Activated CD4-positive, alpha-beta T cell treated with anti-CD3 and anti-CD28 coated beads, Interleukin-2, amount 10 ng/mL, durations not matched to agents 24 days and 14 days (primary cell): ENCODE data around the gene TSPAN12. TPM values are rescaled to one million over a fixed set of nuclear protein-coding genes. Genes with fewer than 3 reads are reported as not detected.
A peak's percentile ranks its signal among the peaks of the same experiment; 100 is the strongest.
"Not testable (repeated sequence)": the region's sequence is repeated elsewhere in the genome, so short reads cannot be mapped to it uniquely, and the experiment has no call there.

ENCODE experiments used
- DNase-seq: peaks from one replicate; pipeline ENCODE4 v3.0.0; 2022
- H3K27ac Mint-ChIP-seq: one replicate; pipeline ENCODE4 v1.8.0; 2022; ENCODE audit warnings: mild to moderate bottlenecking, mixed read lengths
- H3K27me3 Mint-ChIP-seq: one replicate; pipeline ENCODE4 v1.8.0; 2022; ENCODE audit warnings: mixed read lengths
- H3K36me3 Mint-ChIP-seq: one replicate; pipeline ENCODE4 v1.8.0; 2022; ENCODE audit warnings: low read depth, mild to moderate bottlenecking, mixed read lengths
- H3K4me1 Mint-ChIP-seq: one replicate; pipeline ENCODE4 v1.8.0; 2021; ENCODE audit warnings: mixed read lengths
- H3K4me3 Mint-ChIP-seq: one replicate; pipeline ENCODE4 v1.8.0; 2022; ENCODE audit warnings: mild to moderate bottlenecking, moderate library complexity, mixed read lengths
- H3K9me3 Mint-ChIP-seq: one replicate; pipeline ENCODE4 v1.8.0; 2021; ENCODE audit warnings: mixed read lengths
- intact Hi-C: fragments of 100-400 bp; cut with micrococcal nuclease; formaldehyde crosslinking; loops from one replicate; pipeline ENCODE4 v1.15.1; 2023
- total RNA-seq: library from RNA; stranded (reverse); gene quantifications from 2 replicates; pipeline ENCODE4 v1.2.3, GENCODE V29; 2022

The TSPAN12 gene, protein sequence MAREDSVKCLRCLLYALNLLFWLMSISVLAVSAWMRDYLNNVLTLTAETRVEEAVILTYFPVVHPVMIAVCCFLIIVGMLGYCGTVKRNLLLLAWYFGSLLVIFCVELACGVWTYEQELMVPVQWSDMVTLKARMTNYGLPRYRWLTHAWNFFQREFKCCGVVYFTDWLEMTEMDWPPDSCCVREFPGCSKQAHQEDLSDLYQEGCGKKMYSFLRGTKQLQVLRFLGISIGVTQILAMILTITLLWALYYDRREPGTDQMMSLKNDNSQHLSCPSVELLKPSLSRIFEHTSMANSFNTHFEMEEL
- not detected in 2 replicates for total RNA-seq

DNA sequence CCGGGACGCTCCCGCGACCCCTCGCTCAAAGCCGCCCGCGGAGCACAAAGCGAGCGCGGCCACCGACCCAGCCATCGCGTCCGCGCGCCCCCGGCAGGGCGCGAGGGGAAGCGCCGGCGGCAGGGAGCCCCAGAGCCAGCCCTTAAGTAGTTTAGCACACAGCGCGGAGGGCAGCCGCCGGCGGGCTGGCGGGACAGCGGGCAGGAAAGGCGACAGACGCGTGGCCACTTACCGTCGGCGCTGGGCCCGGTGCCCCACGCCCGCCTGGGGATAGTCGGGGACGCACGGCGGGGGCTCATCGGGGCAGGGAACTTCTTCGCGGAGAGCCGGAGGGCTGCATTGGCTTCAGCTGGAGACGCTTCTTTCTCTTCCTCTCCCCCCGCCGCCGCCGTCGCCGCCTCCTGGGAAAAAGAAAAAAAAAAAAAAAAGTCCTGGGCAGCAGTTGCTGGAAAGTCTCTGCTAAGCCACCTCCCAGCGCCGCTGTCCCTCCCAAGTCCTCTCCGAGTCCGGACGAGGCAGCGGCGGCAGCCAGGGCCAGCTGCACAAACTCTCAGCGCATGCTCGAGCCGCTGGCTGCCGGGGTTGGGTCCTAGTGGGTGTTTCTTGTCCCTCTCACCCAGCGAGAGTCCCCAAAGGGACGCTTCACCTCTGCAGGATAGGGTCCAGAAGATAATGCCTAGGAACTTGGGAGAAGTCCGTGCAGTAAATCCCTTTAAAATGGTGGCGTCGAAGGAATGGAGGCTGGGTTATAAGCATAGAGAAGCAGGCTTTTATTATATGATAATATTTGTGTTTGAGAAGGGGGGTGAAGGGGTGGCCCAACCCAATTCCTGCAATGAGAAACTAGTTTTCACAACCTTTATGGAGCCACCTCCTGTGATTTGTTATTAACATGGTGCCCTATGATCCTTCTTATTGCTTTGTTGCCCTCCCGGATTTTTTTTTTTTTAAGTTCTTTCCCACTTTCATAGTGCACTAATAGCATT lies at the start of gene TSPAN12:
TSPAN12 (minus strand) TSS at position 557 of the 986 bp plus-strand sequence. CDS start 1,381 bp downstream, outside the sequence.
- DNase-seq = peak; percentile 84
- Mint-ChIP-seq H3K9me3 (no peaks in the 10 kb centered on the region), H3K36me3 (no peaks in the 10 kb centered on the region)

GRCh38 chr7:120898715-120899499 lies 41.0 kb upstream of the TSPAN12 start:
- peak; percentile 11 for DNase-seq
- H3K36me3 Mint-ChIP-seq = no peaks in the 10 kb centered on the region
- intact Hi-C loops = no loop called here
- H3K27me3 Mint-ChIP-seq = peaks cover 4% of the 10 kb centered on the region
- H3K27ac Mint-ChIP-seq = no peak overlapping the region
- no peak overlapping the region for H3K4me3 Mint-ChIP-seq
- peaks cover 7% of the 10 kb centered on the region for H3K9me3 Mint-ChIP-seq
- no peaks in the 10 kb centered on the region for H3K4me1 Mint-ChIP-seq

More for the DNA sequence above, at the start of gene TSPAN12:
- Mint-ChIP-seq H3K4me1 (peaks cover 13% of the 10 kb centered on the region), H3K27me3 (peaks cover 63% of the 10 kb centered on the region), H3K27ac (no peak within 1 kb of the TSS), H3K4me3 (peak within 1 kb of the TSS; percentile 85)
- intact Hi-C loops = loop anchor here (5.0 kb wide), 2 partner anchors 51 to 94 kb away; partner anchors contain the start of gene ING3

DNA sequence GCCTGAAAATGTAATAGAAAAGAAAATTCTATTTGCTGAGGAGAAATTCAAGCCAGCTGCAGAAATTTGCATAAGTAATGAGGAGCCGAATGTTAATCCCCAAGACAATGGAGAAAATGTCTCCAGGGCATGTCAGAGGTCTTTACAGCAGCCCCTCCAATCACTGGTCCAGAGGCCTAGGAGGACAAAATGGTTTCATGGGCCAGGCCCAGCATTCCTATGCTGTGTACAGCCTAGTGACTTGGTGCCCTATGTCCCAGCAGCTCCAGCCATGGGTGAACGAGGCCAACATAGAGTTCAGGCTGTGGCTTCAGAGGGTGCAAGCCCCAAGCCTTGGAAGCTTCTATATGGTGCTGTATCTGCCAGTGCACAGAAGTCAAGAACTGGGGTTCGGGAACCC lies 37.3 kb upstream of the TSPAN12 start:
- intact Hi-C loops, H3K36me3 Mint-ChIP-seq, H3K4me1 Mint-ChIP-seq, H3K27me3 Mint-ChIP-seq, H3K27ac Mint-ChIP-seq, H3K4me3 Mint-ChIP-seq, H3K9me3 Mint-ChIP-seq: not testable (repeated sequence)
- peak; percentile 27 for DNase-seq

- H3K27me3 Mint-ChIP-seq, H3K4me1 Mint-ChIP-seq, H3K9me3 Mint-ChIP-seq, H3K36me3 Mint-ChIP-seq, H3K4me3 Mint-ChIP-seq, intact Hi-C loops, H3K27ac Mint-ChIP-seq: not testable (repeated sequence)
- peak; percentile 40 for DNase-seq
Measured at GRCh38 chr7:120885602-120886001, 27.7 kb upstream of the TSPAN12 start.

- DNase-seq = peak; percentile 13
- Mint-ChIP-seq H3K27me3 (peaks cover 21% of the 10 kb centered on the region), H3K4me1 (no peaks in the 10 kb centered on the region), H3K27ac (no peak overlapping the region), H3K4me3 (no peak overlapping the region), H3K9me3 (no peaks in the 10 kb centered on the region), H3K36me3 (no peaks in the 10 kb centered on the region)
- intact Hi-C loops = no loop called here
Measured at GRCh38 chr7:120877701-120878100, 19.8 kb upstream of the TSPAN12 start.

DNA sequence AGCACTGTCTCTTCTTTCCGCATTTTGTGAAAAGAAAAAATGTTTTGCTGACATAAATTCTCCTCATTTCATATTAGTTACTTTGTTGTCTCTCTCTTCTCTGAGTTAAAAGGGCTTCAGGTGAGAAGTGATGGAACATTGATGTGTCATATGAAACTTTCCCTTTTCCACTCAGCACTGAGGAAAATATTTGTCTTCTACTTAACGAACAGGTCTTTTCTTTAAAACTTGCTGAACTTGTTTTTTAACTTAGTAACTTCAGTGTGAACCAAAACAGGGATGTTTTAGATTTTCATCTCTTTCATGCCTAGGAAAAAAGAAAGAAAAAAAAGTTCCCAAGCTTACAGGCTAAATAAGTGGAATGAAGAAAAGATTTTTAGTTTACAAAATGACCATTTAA lies 19.0 kb upstream of the TSPAN12 start:
- H3K27ac Mint-ChIP-seq = no peak overlapping the region
- DNase-seq = peak; percentile 4
- H3K9me3 Mint-ChIP-seq = no peaks in the 10 kb centered on the region
- peaks cover 21% of the 10 kb centered on the region for H3K27me3 Mint-ChIP-seq
- no peaks in the 10 kb centered on the region for H3K36me3 Mint-ChIP-seq
- no peaks in the 10 kb centered on the region for H3K4me1 Mint-ChIP-seq
- H3K4me3 Mint-ChIP-seq = no peak overlapping the region
- intact Hi-C loops = no loop called here

DNA sequence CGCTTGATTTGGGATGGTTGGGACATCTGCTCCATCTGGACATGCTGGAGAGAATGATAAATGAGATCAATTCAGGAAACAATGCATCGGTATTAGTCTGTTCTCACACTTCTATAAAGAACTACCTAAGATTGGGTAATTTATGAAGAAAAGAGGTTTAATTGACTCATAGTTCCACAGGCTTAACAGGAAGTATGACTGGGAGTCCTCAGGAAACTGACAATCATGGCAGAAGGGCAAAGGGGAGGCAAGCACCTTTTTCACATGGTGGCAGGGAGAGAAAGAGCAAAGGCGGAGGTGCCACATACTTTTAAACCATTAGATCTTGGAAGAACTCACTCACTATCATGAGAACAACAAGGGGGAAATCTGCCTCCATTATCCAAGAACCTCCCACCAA lies 16.8 kb upstream of the TSPAN12 start:
- Mint-ChIP-seq H3K4me3 (no peak overlapping the region), H3K9me3 (no peaks in the 10 kb centered on the region), H3K27ac (no peak overlapping the region), H3K36me3 (no peaks in the 10 kb centered on the region), H3K27me3 (peaks cover 23% of the 10 kb centered on the region), H3K4me1 (no peaks in the 10 kb centered on the region)
- peak; percentile 8 for DNase-seq
- intact Hi-C loops = no loop called here

DNA sequence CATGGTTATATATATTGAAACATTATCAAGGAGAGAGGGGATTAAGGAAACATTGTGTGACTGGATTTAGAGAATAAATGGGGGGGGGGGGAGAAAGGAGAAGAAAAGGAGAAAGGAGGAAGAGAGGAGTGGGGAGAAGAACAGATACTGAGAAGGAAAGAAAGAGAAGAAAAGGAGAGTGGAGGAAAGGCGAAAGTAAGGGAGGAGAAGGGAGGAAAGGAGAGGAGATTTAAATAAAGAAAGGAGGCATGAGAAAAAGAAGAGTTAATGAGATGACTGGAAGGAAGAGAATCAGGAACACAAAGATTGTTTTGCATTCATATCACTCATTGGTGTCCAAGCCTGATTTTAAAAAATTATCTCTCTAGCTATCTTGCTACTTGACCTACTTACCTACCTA lies 16.1 kb upstream of the TSPAN12 start:
- Mint-ChIP-seq H3K27me3 (peaks cover 23% of the 10 kb centered on the region), H3K4me1 (no peaks in the 10 kb centered on the region), H3K4me3 (no peak overlapping the region), H3K36me3 (no peaks in the 10 kb centered on the region), H3K27ac (no peak overlapping the region), H3K9me3 (no peaks in the 10 kb centered on the region)
- intact Hi-C loops = no loop called here
- DNase-seq = no peak

DNA sequence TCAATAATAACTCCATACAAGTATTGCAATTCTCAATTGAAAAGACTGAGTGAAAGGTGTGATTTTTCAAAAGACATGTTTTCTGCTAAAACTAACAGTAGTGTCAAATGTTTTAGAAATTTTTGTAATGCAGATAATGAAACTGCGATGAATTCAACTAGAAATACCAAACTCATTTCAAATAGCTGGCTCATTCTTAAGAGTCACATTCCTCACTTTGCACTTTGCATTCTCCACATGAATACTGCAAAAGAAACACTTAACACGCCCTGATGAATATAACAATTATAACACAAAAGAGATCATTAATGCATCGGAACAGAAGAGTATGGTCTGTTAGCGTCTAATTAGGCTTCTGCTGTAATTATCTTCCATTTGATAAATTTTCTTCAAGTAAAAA lies 15.5 kb upstream of the TSPAN12 start:
- no peak for DNase-seq
- H3K27me3 Mint-ChIP-seq = peaks cover 22% of the 10 kb centered on the region
- no peaks in the 10 kb centered on the region for H3K4me1 Mint-ChIP-seq
- intact Hi-C loops = no loop called here
- H3K36me3 Mint-ChIP-seq = no peaks in the 10 kb centered on the region
- H3K4me3 Mint-ChIP-seq = no peak overlapping the region
- H3K27ac Mint-ChIP-seq = no peak overlapping the region
- no peaks in the 10 kb centered on the region for H3K9me3 Mint-ChIP-seq

DNA sequence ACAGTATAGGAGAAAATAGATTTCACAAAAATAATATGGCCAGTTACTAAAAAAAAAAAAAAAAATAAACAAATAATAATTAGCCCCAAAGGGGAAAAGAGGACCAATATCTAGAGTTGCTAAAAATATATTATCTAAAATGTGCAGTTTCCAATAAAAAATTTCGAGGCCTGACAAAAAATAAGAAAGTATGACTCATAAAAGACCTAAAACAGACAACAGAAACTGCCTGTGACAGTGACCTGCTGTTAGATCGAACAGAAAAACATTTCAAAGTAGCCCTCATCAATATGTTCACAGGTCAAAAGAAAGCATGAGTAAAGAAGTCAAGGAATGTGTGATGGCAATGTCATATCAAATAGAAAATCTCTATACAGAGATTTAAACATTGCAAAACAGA lies 11.8 kb upstream of the TSPAN12 start:
- no peak overlapping the region for H3K27ac Mint-ChIP-seq
- H3K36me3 Mint-ChIP-seq = no peaks in the 10 kb centered on the region
- H3K4me1 Mint-ChIP-seq = no peaks in the 10 kb centered on the region
- no peak for DNase-seq
- peaks cover 10% of the 10 kb centered on the region for H3K27me3 Mint-ChIP-seq
- no peak overlapping the region for H3K4me3 Mint-ChIP-seq
- intact Hi-C loops = no loop called here
- no peaks in the 10 kb centered on the region for H3K9me3 Mint-ChIP-seq

GRCh38 chr7:120867932-120868331 lies 10.0 kb upstream of the TSPAN12 start:
- Mint-ChIP-seq H3K27me3 (peaks cover 13% of the 10 kb centered on the region), H3K4me1 (no peaks in the 10 kb centered on the region), H3K9me3 (no peaks in the 10 kb centered on the region), H3K27ac (no peak overlapping the region), H3K4me3 (no peak overlapping the region), H3K36me3 (no peaks in the 10 kb centered on the region)
- DNase-seq = peak; percentile 17
- intact Hi-C loops = no loop called here

DNA sequence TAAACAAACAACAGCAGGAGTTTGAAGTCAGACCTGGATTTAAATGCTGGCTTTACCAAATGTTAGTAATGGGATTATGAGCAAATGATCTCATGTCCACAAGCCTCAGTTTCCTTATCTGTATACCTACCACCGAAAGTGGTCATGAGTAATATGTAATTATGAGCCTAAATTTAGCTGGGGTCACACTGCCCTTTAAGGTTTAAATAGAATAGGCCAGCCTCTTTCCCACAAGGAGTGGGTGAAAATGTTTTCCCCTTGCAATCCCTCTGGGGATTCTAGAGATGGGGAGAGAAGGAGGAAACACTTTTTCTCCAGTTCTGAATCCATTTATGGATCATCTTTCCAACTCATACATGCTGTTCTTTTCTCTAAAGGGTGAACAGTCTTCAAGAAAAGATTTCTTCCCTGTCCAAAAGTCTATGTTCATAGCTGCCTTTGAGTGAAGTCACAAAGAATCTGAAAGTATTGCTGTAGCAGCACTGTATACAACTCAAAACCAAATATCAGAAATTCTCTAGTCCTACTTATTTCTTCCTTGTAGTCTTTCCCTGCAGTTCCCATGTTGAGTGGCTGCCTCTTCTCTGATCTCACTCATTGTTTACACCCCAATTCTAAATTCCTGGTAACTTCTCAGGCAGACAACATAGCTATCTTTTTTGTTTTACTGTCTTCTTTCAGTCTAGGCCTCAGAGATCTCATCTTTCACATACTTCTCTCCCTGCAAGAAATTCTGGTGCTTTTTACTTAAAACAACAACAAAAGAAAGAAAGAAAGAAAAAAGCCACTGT lies 7.4 kb upstream of the TSPAN12 start:
- Mint-ChIP-seq H3K36me3 (no peaks in the 10 kb centered on the region), H3K27ac (no peak overlapping the region), H3K9me3 (no peaks in the 10 kb centered on the region), H3K27me3 (peaks cover 23% of the 10 kb centered on the region), H3K4me1 (no peaks in the 10 kb centered on the region), H3K4me3 (no peak overlapping the region)
- intact Hi-C loops = no loop called here
- DNase-seq = peak; percentile 13
